ENCODE results near the gene PRKG1.

PRKG1 gene

GRCh38 chr10:51659344-51659743 is 585.1 kb downstream of the PRKG1 start:
- no peak for TF ChIP-seq POLR2AphosphoS5 (IDR thresholded peaks at IDR 0.05; ENCODE audit: low read depth)
- TF ChIP-seq GABPA (IDR thresholded peaks at IDR 0.05; ENCODE audit: low read depth): no peak
- no peak for TF ChIP-seq REST (IDR thresholded peaks at IDR 0.05; ENCODE audit: insufficient replicate concordance, low read depth)
- TF ChIP-seq, protein P1, sequence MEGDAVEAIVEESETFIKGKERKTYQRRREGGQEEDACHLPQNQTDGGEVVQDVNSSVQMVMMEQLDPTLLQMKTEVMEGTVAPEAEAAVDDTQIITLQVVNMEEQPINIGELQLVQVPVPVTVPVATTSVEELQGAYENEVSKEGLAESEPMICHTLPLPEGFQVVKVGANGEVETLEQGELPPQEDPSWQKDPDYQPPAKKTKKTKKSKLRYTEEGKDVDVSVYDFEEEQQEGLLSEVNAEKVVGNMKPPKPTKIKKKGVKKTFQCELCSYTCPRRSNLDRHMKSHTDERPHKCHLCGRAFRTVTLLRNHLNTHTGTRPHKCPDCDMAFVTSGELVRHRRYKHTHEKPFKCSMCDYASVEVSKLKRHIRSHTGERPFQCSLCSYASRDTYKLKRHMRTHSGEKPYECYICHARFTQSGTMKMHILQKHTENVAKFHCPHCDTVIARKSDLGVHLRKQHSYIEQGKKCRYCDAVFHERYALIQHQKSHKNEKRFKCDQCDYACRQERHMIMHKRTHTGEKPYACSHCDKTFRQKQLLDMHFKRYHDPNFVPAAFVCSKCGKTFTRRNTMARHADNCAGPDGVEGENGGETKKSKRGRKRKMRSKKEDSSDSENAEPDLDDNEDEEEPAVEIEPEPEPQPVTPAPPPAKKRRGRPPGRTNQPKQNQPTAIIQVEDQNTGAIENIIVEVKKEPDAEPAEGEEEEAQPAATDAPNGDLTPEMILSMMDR (IDR thresholded peaks at IDR 0.05; ENCODE audit: insufficient read depth, low read length): no peak
- TF ChIP-seq SPI1 (IDR thresholded peaks at IDR 0.05; ENCODE audit: borderline replicate concordance, low read depth): no peak
- DNase-seq (ENCODE audit: low read depth in 1 of 2, low spot score in 1 of 2): no peak
- Histone ChIP-seq H3K27ac (replicated peaks) (no peak overlapping the region), H3K27me3 (ENCODE audit: insufficient read depth, poor library complexity, severe bottlenecking) (no peaks in the 10 kb centered on the region), H3K4me3 (replicated peaks; ENCODE audit: insufficient read depth, low read length) (no peak overlapping the region)

DNA sequence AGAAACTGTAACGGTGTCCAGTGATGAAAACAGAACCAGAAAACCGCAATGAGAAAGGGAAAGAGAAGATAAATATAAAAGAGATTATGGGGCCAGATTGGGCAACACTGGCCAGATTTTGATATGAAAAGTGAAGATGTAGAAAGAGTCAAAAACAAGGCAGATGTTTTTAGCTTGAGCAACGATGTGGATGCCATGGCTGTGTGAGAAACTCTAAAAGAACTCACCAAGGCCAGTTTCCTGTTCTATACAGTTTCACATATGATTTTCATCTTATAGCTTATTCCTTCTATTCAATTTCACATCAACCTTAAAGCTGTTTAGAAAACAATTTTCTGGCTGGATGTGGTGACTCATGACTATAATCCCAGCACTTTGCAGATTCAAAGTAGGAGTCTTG is 588.8 kb downstream of the PRKG1 start:
- TF ChIP-seq, protein P1 (IDR thresholded peaks at IDR 0.05; ENCODE audit: insufficient read depth, low read length): no peak
- TF ChIP-seq GABPA (IDR thresholded peaks at IDR 0.05; ENCODE audit: low read depth): no peak
- no peak for TF ChIP-seq SPI1 (IDR thresholded peaks at IDR 0.05; ENCODE audit: borderline replicate concordance, low read depth)
- no peak for TF ChIP-seq POLR2AphosphoS5 (IDR thresholded peaks at IDR 0.05; ENCODE audit: low read depth)
- TF ChIP-seq REST (IDR thresholded peaks at IDR 0.05; ENCODE audit: insufficient replicate concordance, low read depth): no peak
- no peaks in the 10 kb centered on the region for H3K27me3 ChIP-seq (ENCODE audit: insufficient read depth, poor library complexity, severe bottlenecking)
- H3K4me3 ChIP-seq (replicated peaks; ENCODE audit: insufficient read depth, low read length): no peak overlapping the region
- no peak overlapping the region for H3K27ac ChIP-seq (replicated peaks)
- DNase-seq (ENCODE audit: low read depth in 1 of 2, low spot score in 1 of 2): no peak

GRCh38 chr10:51666456-51666855 is 592.2 kb downstream of the PRKG1 start:
- TF ChIP-seq POLR2AphosphoS5 (IDR thresholded peaks at IDR 0.05; ENCODE audit: low read depth) (no peak), SPI1 (IDR thresholded peaks at IDR 0.05; ENCODE audit: borderline replicate concordance, low read depth) (no peak), GABPA (IDR thresholded peaks at IDR 0.05; ENCODE audit: low read depth) (no peak)
- TF ChIP-seq, protein P1 (IDR thresholded peaks at IDR 0.05; ENCODE audit: insufficient read depth, low read length): no peak
- Histone ChIP-seq H3K27me3 (ENCODE audit: insufficient read depth, poor library complexity, severe bottlenecking) (no peaks in the 10 kb centered on the region), H3K4me3 (replicated peaks; ENCODE audit: insufficient read depth, low read length) (no peak overlapping the region), H3K27ac (replicated peaks) (no peak overlapping the region)
- DNase-seq (ENCODE audit: low read depth in 1 of 2, low spot score in 1 of 2): no peak

DNA sequence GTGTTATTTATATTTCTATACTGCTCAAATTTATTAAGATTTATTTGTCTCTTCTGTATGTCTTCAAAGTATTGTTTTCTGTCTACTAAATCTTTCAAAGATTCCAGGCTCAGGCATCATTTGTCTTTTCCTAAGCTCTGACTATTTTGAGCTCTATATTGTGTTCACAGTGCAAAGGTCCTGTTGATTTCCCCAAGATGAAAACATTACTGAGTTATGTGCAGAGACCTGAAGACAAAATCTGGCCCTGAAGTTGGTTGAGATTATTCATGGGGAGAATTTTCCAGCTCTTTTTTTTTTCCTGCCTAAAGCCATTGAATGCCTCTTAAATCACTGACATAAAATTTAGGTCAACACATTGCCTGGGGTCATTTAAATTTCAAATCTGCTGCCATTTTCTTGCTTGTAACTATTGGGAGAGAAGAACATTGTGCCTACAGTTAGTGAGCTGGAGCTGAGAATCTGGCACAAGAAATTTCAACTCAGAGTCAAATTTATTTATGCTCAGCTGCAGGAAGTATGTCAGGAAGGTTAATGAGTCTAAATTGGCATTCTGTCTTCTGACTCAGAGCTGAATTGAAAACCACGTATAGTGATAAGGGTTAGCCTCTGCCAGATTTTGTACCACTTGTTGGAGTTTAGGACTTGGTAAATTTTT is 593.5 kb downstream of the PRKG1 start:
- H3K27me3 ChIP-seq (ENCODE audit: insufficient read depth, poor library complexity, severe bottlenecking): no peaks in the 10 kb centered on the region
- TF ChIP-seq GABPA (IDR thresholded peaks at IDR 0.05; ENCODE audit: low read depth): no peak
- no peak for TF ChIP-seq SPI1 (IDR thresholded peaks at IDR 0.05; ENCODE audit: borderline replicate concordance, low read depth)
- no peak for TF ChIP-seq REST (IDR thresholded peaks at IDR 0.05; ENCODE audit: insufficient replicate concordance, low read depth)
- no peak overlapping the region for H3K27ac ChIP-seq (replicated peaks)
- H3K4me3 ChIP-seq (replicated peaks; ENCODE audit: insufficient read depth, low read length): no peak overlapping the region
- DNase-seq (ENCODE audit: low read depth in 1 of 2, low spot score in 1 of 2): no peak

Data from HL-60 (cell line).